Medulla oblongata (tissue), 1 donor: ENCODE measurements around the gene SCARB1.
A peak's percentile ranks its signal among the peaks of the same experiment; 100 is the strongest.

Experiments
- DNase-seq: peaks from one replicate; pipeline ENCODE4 v3.0.0-alpha.2; 2015; ENCODE audit errors: extremely low spot score

Gene SCARB1

DNA sequence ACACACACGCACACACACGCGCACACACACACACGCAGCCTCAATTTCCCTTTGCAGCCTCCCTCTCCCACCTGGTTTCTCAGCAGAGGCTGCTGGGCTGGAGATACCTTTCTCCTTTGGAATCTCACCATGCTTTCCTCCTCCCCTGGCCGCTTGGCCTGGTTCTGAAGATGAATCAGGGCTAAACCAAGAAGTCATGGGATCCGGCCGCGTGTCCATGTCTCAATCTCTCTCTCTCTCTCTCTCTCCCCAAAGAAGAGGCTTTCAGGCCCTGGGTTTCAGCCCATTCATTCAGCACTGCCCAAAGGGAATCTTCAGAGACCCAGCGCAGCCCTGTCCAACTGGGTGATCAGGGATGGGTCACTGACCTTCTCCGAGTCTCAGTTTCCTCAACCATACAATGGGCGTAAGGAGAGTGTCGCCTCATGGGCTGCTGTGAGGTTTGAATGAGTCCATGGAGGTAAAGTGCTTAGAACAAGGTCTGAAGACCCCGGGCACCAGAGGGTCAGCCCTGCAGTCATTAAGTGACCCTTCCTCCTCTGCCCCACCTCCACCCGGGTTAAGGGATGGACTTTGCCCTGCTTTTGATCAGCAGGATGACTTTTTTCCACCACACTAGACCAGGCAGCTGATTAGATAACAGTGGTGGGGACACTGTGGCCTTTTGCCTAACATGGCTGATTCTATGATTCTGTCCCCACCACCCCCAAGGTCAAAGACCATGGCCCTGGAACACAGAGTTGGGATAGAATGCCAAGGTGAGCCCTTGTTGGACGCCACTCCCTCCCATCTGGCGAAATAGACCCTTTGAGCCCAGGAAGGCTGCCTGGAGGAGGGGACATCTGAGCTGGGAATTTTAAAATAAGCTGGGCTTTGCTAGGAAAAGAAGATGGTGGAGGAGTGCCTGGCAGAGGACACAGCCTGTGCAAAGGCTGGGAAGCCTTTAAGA lies 42.1 kb downstream of the SCARB1 start:
- no peak for DNase-seq

DNA sequence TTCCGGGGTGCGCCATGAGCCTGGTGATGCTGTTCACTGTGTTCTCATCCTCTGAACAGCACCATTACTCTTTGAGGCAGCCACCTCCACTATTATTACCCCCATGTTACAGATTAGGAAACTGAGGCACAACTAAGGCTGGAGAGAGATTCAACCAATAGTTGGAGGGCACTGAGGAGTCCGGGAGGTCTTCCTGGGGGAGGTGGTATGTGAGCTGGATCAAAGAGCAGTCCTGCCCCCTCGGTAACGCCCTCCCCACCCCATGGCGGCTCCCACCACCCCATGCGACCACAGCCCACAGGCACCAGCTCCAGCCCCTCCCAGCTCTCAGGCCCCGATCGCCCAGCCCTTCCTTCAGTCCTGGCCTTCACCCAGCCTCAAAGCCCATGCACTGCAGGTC lies 43.5 kb downstream of the SCARB1 start:
- no peak for DNase-seq

DNA sequence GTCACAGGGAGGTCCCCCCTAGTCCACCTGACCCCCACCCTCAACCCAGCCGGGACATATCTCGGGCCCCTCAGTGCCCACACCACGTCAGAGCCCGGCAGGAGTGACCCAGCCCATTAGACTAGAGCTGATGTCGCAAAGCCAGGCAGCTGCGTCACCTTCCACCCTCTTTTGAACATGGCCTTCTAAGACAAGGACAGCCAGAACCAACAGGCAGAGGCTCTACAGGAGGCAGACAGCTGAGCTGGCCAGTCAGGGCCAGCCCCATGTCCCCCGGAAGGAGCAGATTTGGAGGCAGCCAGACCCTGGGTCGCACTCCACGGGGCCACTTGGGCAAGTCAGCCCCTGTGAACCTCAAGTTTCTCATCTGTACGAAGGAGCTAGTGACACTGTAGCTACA lies 44.1 kb downstream of the SCARB1 start:
- no peak for DNase-seq

DNA sequence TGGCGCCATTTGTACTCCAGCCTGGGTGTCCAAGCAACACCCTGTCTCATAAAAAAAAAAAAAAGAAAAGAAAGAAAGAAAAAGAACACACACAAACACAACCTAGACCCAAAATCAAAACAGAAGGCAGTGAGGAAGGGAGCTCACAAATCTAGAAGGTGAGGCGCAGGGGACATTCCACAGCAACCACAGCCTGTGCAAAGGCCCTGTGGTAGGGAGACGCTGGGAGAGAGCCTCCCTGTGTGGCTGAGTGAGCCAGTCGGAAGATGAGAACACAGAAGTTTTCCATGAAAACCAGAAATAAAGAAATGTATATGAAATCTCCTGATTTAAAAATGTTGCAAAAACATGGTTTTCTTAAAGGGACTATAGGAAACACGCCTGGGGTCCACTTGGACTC lies 44.6 kb downstream of the SCARB1 start:
- no peak for DNase-seq

DNA sequence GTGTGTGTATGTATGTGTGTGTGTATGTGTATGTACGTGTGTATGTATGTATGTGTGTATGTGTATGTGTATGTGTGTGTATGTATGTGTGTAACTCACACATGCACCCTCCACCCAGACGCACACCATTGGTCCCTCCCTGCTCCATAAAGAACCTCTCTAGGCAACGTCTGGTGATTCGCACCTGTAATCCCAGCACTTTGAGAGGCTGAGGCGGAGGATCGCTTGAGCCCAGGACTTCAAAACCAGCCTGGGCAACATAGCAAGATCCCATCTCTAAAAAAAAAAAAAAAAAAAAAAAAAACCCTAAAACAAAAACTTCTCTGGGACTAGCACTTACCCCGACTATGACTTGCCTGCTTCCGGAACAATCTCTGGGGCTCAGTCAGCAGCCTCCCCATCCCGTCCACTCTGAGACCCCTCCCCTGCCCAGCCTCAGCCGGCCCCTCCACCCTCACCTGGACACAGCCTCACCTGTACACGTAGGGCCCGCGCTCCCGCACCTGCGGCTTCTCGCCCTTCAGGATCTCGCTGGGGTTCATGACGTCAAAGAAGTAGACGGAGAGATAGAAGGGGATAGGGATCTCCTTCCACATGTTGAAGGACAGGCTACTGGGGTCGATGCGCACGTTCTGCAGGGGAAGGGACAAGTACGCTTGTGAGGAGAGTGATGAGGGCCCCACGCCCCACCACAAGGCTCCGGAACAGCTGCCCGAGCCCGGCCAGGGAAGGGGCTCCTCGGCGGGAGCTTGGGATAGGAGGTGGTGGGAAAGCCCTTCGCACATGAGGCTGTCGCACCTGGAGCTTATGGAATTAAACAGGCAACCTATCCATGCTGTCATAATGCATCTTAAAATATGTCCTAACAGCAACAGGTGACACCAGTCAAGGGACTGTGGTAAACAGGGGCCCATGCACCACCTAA lies 46.3 kb downstream of the SCARB1 start:
- no peak for DNase-seq

DNA sequence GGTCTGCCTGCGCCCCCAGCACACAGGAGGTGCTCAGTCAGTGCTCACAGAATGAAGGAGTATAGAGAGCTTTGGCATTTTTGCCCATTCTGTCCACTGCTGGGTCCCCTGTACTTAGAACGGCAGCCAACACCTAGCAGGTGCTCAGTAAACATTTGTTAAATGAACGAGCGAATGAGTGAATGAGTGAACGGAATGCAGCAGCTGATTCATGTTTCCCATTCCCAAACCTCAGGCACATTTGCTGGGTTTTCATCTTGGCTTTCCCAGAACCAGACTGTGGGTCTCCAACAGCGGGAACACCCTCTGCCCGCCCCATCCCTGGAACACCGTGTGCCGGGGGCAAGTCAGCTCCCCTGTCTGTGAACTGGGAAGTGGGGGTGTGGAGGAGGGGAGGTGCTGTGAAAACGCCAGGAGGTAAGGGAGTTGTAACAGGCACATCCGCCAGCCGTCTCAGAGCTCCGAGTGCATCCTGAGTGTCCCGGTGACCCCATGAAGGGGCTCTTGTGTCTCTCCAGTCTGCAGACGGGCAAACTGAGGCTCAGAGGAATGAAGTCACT lies 47.3 kb downstream of the SCARB1 start:
- DNase-seq: no peak

DNA sequence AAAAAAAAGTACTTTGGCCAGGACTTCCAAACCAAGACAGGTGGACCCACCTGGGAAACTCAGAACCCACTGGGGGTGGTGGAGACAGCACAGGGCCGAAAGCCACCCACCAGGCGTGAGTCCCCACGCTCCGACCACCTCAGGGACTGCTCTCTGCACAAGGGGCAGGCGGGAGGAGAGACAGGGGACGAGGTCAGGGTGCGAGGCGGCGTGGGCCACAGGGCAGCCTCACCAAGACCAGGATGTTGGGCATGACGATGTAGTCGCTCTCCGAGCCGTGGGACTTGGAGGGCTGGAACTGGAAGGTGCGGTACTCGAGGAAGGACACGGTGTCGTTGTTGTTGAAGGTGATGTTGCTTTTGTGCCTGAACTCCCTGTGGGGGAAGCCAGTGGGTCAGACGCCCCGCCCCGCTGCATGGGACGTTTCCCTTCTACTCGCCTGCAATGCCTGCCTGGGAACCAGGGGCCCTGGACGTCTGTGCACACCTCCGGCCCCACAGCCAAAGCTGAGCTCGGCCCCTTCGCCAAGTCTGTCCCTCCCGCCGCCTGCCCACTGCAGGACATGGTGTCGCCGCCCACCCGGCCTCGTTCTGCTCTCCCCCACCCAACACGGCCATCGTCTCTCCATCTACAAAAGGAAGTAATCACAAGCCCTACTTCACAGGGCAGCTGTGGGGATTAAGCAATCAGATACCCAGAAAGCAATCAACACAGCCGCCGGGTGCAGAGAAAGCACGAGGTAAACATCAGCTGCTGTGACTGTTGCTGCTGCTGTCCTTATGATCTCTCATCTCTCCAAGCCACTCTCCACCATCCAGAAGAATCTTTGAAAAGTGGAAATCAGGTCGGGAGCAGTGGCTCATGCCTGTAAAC lies 48.7 kb downstream of the SCARB1 start:
- DNase-seq: peak; percentile 49

DNA sequence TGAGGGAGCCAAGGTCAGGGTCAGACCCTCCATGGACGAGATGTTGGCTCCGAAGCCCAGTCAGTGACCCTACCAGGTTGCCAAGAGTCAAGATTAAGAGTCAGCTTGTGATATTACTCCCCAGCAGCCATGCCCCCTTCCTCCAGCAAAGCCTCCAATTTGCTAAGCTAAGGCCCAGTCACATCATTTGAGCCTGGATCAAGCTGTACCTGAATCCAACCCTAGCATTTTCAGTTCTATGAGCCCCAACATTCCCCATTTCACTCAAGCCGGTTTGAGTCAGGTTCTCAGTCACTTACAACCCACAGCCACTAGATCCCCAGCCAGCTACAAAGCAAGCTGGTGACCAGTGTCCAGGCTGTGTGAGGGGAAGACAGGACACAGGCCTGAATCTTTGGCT lies 49.9 kb downstream of the SCARB1 start:
- DNase-seq: no peak

DNA sequence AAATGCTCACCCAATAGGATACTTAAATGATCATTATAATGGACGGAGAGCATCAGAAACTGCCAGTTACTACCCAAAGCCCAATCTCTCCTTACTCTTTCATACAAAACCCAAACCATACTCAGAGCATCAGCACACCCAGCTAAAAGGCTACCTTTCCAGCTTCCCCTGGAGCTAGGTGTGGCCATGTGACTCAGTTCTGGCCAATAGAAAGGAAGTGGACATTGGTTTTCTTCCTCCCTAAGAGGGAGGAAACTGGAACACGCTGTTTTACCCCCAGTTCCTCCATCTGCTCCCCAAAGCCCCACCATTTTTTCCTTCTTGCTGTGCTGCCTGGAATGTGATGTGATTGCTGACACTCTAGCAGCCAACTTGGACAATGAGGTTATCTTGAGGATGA lies 50.7 kb downstream of the SCARB1 start:
- no peak for DNase-seq

DNA sequence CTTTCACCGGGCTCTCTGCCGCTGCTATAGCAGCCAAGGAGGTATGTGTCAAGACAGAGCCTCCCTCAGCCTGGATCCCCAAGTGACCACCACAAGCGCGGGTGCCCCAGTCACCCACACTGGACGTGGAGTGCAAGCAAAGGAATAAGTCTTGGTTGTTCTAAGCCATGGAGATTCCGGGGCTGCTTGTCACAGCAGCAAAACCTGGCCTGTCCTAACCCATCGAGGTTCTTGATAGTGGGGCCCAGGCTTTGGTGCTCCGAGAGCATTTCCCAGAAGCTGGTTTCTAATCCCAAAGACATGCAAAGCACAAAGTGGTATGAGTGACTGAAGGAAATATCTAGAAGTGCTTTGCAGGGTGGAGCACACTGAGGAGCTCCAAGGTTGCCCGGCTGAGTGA lies 51.3 kb downstream of the SCARB1 start:
- DNase-seq: no peak

DNA sequence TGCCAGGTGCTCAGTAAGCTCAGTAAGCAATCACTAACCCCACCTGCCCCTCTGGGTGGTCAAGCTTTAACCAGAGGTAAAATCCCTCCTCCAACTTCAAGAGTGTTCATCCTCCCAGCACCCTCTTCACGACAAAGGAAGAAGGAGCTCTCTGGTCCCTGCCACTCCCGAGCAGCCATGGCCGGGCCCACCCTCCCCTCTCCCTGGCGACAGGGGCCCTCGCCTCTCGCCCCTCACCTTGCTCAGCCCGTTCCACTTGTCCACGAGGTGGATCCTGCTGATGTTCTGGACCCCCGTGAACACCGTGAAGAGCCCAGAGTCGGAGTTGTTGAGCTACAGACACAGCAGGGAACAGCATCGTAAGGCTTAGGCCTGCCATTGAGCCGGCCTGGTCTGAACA lies 52.0 kb downstream of the SCARB1 start:
- DNase-seq: no peak

DNA sequence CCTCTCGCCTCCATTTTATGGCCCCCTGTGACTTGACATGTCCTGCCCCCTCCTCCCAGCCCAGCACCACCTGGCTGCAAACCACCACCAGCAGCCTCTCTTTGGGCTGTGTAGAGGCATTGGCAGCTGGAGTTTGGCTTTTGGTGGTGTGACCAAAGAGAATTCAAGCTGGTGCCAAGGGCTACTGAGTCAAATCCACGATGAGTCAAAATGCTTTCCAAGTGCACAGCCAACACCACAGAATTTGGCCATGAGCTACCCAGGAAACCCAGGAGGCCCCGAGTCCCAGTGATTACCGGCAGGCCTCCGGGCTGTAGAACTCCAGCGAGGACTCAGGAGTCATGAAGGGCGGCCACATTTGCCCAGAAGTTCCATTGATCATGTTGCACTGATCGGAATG lies 53.8 kb downstream of the SCARB1 start:
- no peak for DNase-seq

DNA sequence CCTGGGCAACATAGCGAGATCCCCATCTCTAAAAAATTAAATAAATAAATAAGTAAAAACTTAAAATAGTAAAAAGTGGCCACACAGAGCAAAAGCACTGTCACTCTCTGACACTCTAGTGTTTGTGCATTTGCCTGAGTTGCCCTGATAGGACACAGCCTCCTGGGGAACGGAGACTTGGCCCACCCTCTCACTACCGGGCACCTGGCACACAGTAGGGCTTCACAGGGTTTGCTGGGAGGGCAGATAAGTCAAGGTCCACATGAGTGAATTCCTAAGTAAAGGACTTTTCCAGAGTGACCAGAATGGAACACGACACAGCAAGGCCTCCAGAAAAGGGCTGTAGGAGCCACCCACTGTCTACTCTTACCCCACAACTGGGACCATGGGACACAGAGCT lies 54.3 kb downstream of the SCARB1 start:
- DNase-seq: no peak

DNA sequence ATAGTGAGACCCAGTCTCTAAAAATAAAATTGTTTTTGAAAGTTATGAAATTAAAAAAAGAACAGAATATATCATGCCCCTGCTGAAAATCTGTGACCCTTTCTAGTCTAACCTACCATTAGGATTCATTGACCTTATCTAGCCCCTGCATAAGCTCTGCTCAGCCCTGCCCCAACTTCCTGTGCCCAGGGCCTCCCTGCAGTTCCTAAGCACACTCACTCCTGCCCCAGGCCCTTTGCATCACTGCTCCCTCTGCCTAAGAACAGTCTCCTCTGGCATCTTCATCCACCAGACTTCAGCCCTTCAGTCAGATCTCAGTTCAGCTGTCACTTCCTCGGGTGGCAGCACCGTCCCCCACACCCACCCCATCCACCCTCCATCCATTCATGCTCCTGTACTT lies 55.4 kb downstream of the SCARB1 start:
- DNase-seq: no peak

DNA sequence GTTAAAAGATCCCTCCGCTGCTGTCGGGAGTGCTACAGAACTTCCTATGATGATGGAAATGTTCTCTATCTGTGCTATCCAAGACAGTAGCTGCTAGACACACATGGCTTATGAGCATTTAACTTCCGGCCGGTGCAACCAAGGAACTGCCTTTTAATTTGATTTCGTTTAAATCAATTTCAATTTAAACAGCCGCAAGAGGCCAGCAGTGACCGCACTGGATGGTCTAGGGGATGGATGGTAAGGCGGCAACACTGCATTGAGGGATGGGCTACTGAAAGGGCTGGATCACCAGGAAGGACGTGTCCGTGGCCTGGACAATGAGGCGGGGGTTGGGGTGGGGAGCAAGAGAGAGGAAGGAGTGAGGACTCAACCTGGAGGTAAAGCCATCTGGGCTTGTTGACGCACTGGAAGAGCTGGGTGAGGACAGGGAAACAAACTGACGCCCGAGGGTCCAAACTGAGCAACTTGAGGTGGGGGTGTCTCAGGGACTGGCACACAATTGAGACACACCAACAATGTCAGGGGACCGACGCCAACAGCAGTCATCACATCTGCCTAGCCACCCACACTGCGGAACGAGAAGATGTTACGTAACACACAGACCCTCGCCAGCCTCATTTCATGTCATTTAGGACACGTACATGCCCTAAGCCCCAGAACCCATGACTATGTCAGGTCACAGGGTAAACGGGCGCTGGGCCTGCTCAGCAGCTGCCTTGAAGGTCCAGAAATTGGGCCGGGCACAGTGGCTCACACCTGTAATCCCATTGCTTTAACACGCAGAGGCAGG lies 57.6 kb downstream of the SCARB1 start:
- no peak for DNase-seq

DNA sequence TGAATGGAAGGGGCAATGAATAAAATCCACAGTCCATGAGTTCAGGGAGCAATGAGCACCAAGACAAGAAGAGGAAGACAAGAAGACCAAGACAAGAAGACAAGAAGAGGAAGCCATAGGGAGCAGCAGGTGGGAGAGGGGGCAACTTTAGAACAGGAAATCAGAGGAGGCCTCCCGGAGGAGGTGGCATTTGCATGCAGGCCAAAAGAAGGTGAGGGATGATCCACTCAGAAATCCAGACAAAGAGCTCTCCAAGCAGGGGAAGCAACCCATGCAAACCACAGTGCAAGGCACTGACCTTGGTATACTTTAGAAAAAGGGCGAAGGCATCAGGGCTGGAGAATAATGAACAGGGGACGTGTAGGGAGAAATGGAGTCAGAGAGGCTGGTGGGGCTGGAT lies 58.6 kb downstream of the SCARB1 start:
- DNase-seq: no peak

DNA sequence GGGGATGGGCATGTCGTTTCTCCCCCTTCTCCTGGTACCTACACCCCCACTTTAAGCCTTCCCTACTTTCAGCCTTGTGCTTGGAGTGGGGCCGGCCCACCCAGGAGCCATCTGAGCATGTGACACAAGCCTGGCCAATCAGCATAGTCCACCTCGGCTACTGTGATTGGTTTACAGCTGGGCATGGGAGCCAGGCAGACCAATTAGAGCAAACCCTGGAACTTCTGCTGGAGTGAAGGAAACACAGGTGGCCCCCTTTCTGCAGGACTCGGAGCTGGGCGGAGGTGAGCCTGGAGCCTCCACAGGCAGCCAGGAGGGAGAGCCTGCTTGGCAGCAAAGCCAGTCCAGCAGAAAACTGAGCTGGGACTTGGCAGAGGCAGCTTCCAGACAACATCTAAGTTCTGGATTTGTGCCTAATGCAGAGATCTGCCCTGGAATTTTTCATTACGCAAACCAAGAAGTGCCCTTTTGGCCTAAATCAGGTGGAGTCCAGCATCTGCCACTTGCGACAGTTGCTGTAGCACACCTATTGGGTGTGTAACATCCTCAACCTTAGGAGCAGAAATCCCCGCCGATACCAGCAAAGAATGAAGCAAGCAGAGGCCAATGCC lies 59.5 kb downstream of the SCARB1 start:
- DNase-seq: peak; percentile 21

DNA sequence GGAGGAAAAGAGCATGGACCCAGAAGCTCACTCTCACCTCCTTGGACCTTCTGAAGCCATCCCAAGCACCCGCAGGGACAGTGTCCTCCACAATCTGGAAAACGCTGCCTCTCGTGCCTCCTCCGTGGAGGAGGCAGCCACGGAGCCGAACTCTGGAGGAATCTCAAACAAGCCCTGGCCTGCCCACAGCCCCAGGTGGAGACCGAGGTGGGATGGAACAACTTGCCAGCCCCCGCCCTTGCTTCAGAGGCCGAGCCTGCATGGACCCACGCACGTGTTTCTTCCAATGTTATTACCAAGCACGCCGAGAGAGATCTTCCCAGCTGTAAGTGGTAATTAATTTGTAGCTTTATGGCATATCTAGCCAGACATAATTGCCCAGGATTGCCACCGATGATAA lies 61.3 kb downstream of the SCARB1 start:
- DNase-seq: no peak

DNA sequence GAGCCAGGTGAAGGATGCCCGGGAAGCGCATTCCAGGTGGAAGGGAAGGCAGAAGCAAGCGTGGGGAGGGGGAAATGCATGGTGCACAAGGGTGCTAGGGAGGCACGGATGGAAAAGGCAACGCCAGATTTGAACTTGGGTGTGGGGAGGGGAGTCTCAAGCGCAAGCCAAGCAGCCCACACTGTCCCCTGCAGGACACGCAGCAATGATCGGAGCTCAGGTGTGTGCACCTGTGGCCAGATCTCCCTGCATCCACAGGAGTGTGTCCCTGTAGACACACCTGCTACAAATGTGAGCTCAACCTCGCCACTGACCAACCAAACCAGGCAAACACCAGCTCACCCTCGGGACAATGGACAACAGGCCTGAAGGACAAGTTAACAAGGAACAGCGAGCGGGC lies 63.2 kb downstream of the SCARB1 start:
- no peak for DNase-seq

DNA sequence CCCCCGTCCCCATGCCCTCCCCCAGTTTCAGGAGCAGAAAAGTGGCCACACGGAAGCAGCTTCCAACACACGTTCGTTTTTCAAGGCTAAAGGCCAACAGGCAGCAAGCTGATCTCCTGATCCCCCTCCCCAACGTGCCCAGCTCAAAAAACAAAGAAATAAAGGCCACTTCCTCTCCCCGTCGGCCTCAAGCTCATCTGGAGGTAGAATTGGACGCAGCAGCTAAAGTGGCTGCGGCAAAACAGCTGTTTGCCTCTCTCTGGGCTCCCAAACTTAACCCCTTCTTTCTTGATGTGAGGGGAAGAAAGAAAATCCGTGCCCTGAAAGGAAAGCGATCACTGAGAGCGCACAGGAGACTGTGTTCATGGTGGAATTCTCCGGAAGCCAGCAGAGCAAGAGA lies 66.3 kb downstream of the SCARB1 start:
- no peak for DNase-seq
